Upper lobe of right lung (tissue), 1 donor: Measurements from ENCODE around the gene DNMBP. TPM values are rescaled to one million over a fixed set of nuclear protein-coding genes. Genes with fewer than 3 reads are reported as not detected.
"Not testable (repeated sequence)": the region's sequence is repeated elsewhere in the genome, so short reads cannot be mapped to it uniquely, and the experiment has no call there.

Experiments
- ATAC-seq: fragments of 200-7000 bp; cut with Tn5 transposase; one replicate; pipeline ENCODE4 v1.9.1; 2020; ENCODE audit warnings: mild to moderate bottlenecking, moderate library complexity
- DNase-seq: peaks from one replicate; pipeline ENCODE4 v3.0.0-alpha.2; 2020
- H3K27ac ChIP-seq: fragments of 200-600 bp; one replicate; pipeline ENCODE4 v1.8.0; 2022
- H3K27me3 ChIP-seq: fragments of 200-600 bp; one replicate; pipeline ENCODE4 v1.8.0; 2022; ENCODE audit warnings: mild to moderate bottlenecking
- H3K36me3 ChIP-seq: fragments of 200-600 bp; one replicate; pipeline ENCODE4 v1.8.0; 2022
- H3K4me1 ChIP-seq: fragments of 200-600 bp; one replicate; pipeline ENCODE4 v1.8.0; 2022
- H3K4me3 ChIP-seq: fragments of 200-600 bp; one replicate; pipeline ENCODE4 v1.8.0; 2022; ENCODE audit warnings: mild to moderate bottlenecking
- H3K9me3 ChIP-seq: fragments of 200-600 bp; one replicate; pipeline ENCODE4 v1.8.0; 2022
- intact Hi-C: fragments of 100-400 bp; cut with DNase I; formaldehyde crosslinking; loops from one replicate; pipeline ENCODE4 v1.11.0; 2022
- total RNA-seq: library from RNA; stranded (reverse); fragmentation: NEBNext Ultra II Directional; extraction: Animal tissue kit (Norgen Biotek cat#: 25700); gene quantifications from one replicate; pipeline ENCODE4 v1.2.1, GENCODE V29; 2021
- TF ChIP-seq, protein P1 (sequence below): fragments of 200-600 bp; IDR thresholded peaks from one replicate; pipeline ENCODE4 v1.8.0; 2022; ENCODE audit warnings: antibody characterized with exemption
- donor health status: DM: no; HTN: yes; CAD: no; lungs with severe emphysema.

DNMBP gene
- total RNA-seq, 1 donor from 2014 or later: 12.5 TPM

DNA sequence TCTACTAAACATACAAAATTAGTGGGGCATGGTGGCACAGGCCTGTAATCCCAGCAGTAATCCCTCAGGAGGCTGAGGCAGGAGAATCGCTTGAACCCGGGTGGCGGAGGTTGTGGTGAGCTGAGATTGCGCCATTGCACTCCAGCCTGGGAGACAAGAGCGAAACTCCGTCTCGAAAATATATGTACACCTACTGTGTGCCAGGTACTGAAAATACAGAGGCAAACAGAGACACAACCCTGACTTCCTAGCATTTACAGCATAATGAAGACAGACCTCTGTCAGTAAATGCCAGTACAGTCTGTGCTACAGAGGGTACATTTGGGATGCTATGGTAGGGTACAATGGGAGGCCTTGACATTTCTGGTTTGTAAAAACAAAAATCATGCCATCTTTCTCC, 160.7 kb downstream of the DNMBP start:
- DNase-seq (no peak), ATAC-seq (no peak)
- Histone ChIP-seq H3K27me3 (no peaks in the 10 kb centered on the region), H3K27ac (no peak overlapping the region), H3K4me3 (no peak overlapping the region), H3K36me3 (no peaks in the 10 kb centered on the region), H3K4me1 (peaks cover 8% of the 10 kb centered on the region), H3K9me3 (no peaks in the 10 kb centered on the region)
- intact Hi-C loops: loop anchor here (5.0 kb wide), 1 partner anchor 198 kb away; no protein-coding TSS in a partner anchor
- TF ChIP-seq, protein P1, sequence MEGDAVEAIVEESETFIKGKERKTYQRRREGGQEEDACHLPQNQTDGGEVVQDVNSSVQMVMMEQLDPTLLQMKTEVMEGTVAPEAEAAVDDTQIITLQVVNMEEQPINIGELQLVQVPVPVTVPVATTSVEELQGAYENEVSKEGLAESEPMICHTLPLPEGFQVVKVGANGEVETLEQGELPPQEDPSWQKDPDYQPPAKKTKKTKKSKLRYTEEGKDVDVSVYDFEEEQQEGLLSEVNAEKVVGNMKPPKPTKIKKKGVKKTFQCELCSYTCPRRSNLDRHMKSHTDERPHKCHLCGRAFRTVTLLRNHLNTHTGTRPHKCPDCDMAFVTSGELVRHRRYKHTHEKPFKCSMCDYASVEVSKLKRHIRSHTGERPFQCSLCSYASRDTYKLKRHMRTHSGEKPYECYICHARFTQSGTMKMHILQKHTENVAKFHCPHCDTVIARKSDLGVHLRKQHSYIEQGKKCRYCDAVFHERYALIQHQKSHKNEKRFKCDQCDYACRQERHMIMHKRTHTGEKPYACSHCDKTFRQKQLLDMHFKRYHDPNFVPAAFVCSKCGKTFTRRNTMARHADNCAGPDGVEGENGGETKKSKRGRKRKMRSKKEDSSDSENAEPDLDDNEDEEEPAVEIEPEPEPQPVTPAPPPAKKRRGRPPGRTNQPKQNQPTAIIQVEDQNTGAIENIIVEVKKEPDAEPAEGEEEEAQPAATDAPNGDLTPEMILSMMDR: no peak

- no peak for DNase-seq
- intact Hi-C loops: loop anchor here (5.0 kb wide), 1 partner anchor 201 kb away; no protein-coding TSS in a partner anchor
- Histone ChIP-seq H3K27me3 (no peaks in the 10 kb centered on the region), H3K9me3 (no peaks in the 10 kb centered on the region), H3K4me1 (peaks cover 8% of the 10 kb centered on the region), H3K36me3 (no peaks in the 10 kb centered on the region), H3K4me3 (peak overlapping the region; percentile 37), H3K27ac (no peak overlapping the region)
- ATAC-seq: peak; percentile 97
- TF ChIP-seq, protein P1: peak; percentile 97
Observed at GRCh38 chr10:99845837-99846382, 163.8 kb downstream of the DNMBP start.

DNA sequence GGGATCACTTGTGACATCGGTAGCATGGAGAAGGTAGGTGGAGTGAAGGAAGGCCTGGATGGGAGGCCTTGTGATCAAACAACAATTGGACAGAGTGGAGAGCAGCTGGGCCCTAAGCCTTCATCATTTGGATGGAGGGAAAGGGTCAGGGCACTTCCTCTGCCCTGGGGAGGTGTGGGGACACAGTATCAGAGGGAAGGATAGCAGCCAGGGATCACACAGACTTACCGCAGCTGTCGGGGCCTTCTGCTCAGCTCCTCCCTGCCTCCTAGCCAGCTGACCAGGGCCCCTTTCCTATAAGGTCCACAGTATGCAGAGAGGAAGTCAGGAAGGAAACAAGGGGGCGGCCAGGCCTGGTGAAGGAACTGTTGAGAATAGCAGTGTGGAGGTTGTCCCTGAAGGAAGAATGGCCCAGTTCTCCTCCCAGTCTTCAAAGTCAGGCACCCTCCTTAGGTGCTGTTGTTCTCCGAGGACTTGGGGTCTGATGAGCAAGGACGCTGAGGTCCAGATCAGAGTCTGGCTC, 165.3 kb downstream of the DNMBP start:
- Histone ChIP-seq H3K4me1 (peaks cover 8% of the 10 kb centered on the region), H3K4me3 (no peak overlapping the region), H3K9me3 (no peaks in the 10 kb centered on the region), H3K27ac (no peak overlapping the region), H3K27me3 (no peaks in the 10 kb centered on the region), H3K36me3 (no peaks in the 10 kb centered on the region)
- intact Hi-C loops: no loop called here
- DNase-seq (no peak), ATAC-seq (no peak)
- TF ChIP-seq, protein P1: no peak

DNA sequence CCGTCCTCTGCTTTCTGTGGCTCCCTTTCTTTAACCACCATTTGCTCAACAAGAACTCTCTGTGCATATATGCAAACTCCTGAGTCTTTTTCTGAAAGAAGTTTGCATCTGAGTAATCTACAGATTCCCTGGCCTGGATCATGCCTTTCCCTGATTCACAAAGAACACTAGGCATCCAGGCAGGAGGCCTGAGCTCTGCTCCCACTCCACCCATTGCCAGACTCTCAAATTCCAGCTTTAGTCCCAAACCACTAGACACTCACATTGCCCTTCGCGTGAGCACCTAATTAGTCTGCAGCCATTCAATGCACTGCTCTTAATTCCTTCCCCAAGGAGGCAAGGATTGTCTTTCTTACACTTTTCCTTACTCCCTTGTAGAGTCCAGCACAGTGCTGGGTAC, 166.4 kb downstream of the DNMBP start:
- H3K4me3 ChIP-seq: no peak overlapping the region
- TF ChIP-seq, protein P1: no peak
- no peak overlapping the region for H3K27ac ChIP-seq
- no peak for DNase-seq
- intact Hi-C loops: no loop called here
- H3K4me1 ChIP-seq: peaks cover 8% of the 10 kb centered on the region
- no peaks in the 10 kb centered on the region for H3K27me3 ChIP-seq
- no peak for ATAC-seq
- no peaks in the 10 kb centered on the region for H3K9me3 ChIP-seq
- H3K36me3 ChIP-seq: no peaks in the 10 kb centered on the region

- no peaks in the 10 kb centered on the region for H3K9me3 ChIP-seq
- no peaks in the 10 kb centered on the region for H3K36me3 ChIP-seq
- no peak overlapping the region for H3K27ac ChIP-seq
- ATAC-seq (no peak), DNase-seq (no peak)
- TF ChIP-seq, protein P1: no peak
- H3K4me1 ChIP-seq: peaks cover 8% of the 10 kb centered on the region
- no peak overlapping the region for H3K4me3 ChIP-seq
- H3K27me3 ChIP-seq: no peaks in the 10 kb centered on the region
- intact Hi-C loops: no loop called here
Observed at GRCh38 chr10:99841746-99842145, 168.0 kb downstream of the DNMBP start.

DNA sequence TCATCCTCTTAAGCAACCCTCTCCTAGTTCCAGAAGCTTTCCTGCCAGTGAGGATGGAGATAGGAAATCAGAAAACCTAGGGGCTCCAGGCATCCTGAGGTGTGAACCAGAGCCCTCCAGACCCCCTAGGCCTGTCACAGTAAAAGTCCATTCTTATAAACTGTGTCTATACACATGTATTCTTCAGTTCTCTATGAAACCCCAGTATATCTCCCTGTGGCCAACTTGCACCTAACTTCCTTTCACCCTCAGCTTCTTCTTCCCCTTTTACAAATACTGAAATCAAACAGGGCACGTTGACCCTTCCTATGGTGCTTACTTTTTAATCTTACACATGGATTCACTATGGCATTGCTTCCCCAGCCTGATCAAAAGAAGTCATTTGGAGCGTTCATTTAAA, 168.9 kb downstream of the DNMBP start:
- intact Hi-C loops, DNase-seq, H3K27me3 ChIP-seq: not testable (repeated sequence)

More for the DNA sequence above, 168.9 kb downstream of the DNMBP start:
- H3K4me3 ChIP-seq, H3K27ac ChIP-seq, H3K9me3 ChIP-seq, H3K4me1 ChIP-seq, ATAC-seq, H3K36me3 ChIP-seq: not testable (repeated sequence)
